Measurements from ENCODE around the gene AHCY.

The AHCY gene

GRCh38 chr20:34240121-34240520 is 63.0 kb downstream of the AHCY start:
- DNase-seq: no peak
- TF ChIP-seq CTCF (IDR thresholded peaks at IDR 0.05; ENCODE audit: low read depth, low read length, missing control alignments): no peak
- no peak overlapping the region for H3K27ac ChIP-seq
- in situ Hi-C loops (cut with HindIII; ENCODE audit: low pct_ligation_motif_present, low sequenced_read_pairs): no loop called here
- peaks cover 4% of the 10 kb centered on the region for H3K27me3 ChIP-seq (replicated peaks)
- H3K4me3 ChIP-seq (ENCODE audit: low read depth, low read length): no peak overlapping the region
- H3K36me3 ChIP-seq (replicated peaks): no peaks in the 10 kb centered on the region

- Histone ChIP-seq H3K36me3 (replicated peaks) (no peaks in the 10 kb centered on the region), H3K27ac (no peak overlapping the region), H3K4me3 (ENCODE audit: low read depth, low read length) (no peak overlapping the region), H3K27me3 (replicated peaks) (peaks cover 4% of the 10 kb centered on the region)
- in situ Hi-C loops (cut with HindIII; ENCODE audit: low pct_ligation_motif_present, low sequenced_read_pairs): no loop called here
- DNase-seq: no peak
- no peak for TF ChIP-seq CTCF (IDR thresholded peaks at IDR 0.05; ENCODE audit: low read depth, low read length, missing control alignments)
These were observed 65.2 kb downstream of the AHCY start for GRCh38 chr20:34237942-34238341.

- no peak for TF ChIP-seq CTCF (IDR thresholded peaks at IDR 0.05; ENCODE audit: low read depth, low read length, missing control alignments)
- in situ Hi-C loops (cut with HindIII; ENCODE audit: low pct_ligation_motif_present, low sequenced_read_pairs): no loop called here
These were observed 67.3 kb downstream of the AHCY start for GRCh38 chr20:34235875-34236274.

GRCh38 chr20:34233687-34234086 is 69.5 kb downstream of the AHCY start:
- in situ Hi-C loops (cut with HindIII; ENCODE audit: low pct_ligation_motif_present, low sequenced_read_pairs): no loop called here
- no peaks in the 10 kb centered on the region for H3K27me3 ChIP-seq (replicated peaks)
- H3K4me3 ChIP-seq (ENCODE audit: low read depth, low read length): no peak overlapping the region
- no peak overlapping the region for H3K27ac ChIP-seq
- DNase-seq: no peak
- H3K36me3 ChIP-seq (replicated peaks): no peaks in the 10 kb centered on the region
- no peak for TF ChIP-seq CTCF (IDR thresholded peaks at IDR 0.05; ENCODE audit: low read depth, low read length, missing control alignments)

More at GRCh38 chr20:34235875-34236274, 67.3 kb downstream of the AHCY start:
- DNase-seq: no peak
- no peaks in the 10 kb centered on the region for H3K36me3 ChIP-seq (replicated peaks)
- H3K27ac ChIP-seq: no peak overlapping the region
- H3K27me3 ChIP-seq (replicated peaks): peaks cover 4% of the 10 kb centered on the region
- H3K4me3 ChIP-seq (ENCODE audit: low read depth, low read length): no peak overlapping the region

GRCh38 chr20:34232494-34233087 is 70.6 kb downstream of the AHCY start:
- Histone ChIP-seq H3K4me3 (ENCODE audit: low read depth, low read length) (no peak overlapping the region), H3K27me3 (replicated peaks) (no peaks in the 10 kb centered on the region), H3K36me3 (replicated peaks) (no peaks in the 10 kb centered on the region), H3K27ac (no peak overlapping the region)
- TF ChIP-seq CTCF (IDR thresholded peaks at IDR 0.05; ENCODE audit: low read depth, low read length, missing control alignments): no peak
- in situ Hi-C loops (cut with HindIII; ENCODE audit: low pct_ligation_motif_present, low sequenced_read_pairs): no loop called here
- DNase-seq: no peak

GRCh38 chr20:34231634-34232033 is 71.5 kb downstream of the AHCY start:
- TF ChIP-seq CTCF (IDR thresholded peaks at IDR 0.05; ENCODE audit: low read depth, low read length, missing control alignments): no peak
- no peak for DNase-seq
- in situ Hi-C loops (cut with HindIII; ENCODE audit: low pct_ligation_motif_present, low sequenced_read_pairs): no loop called here
- no peak overlapping the region for H3K27ac ChIP-seq
- no peaks in the 10 kb centered on the region for H3K27me3 ChIP-seq (replicated peaks)
- H3K36me3 ChIP-seq (replicated peaks): no peaks in the 10 kb centered on the region
- no peak overlapping the region for H3K4me3 ChIP-seq (ENCODE audit: low read depth, low read length)
